Measurements from ENCODE around the gene MYEOV.

Gene MYEOV

GRCh38 chr11:69295079-69295994, 1.4 kb downstream of the MYEOV start:
- Histone ChIP-seq H3K27ac (ENCODE audit: low read depth, low read length) (no peak overlapping the region), H3K9ac (ENCODE audit: low read length) (no peak overlapping the region), H3K4me1 (ENCODE audit: control insufficient read depth, insufficient read depth, low read length) (peaks cover 5% of the 10 kb centered on the region), H3K27me3 (ENCODE audit: control insufficient read depth, insufficient read depth, low read length) (no peaks in the 10 kb centered on the region), H3K36me3 (ENCODE audit: control insufficient read depth, insufficient read depth, low read length) (no peaks in the 10 kb centered on the region), H3K4me3 (ENCODE audit: low read length) (no peak overlapping the region)

DNA sequence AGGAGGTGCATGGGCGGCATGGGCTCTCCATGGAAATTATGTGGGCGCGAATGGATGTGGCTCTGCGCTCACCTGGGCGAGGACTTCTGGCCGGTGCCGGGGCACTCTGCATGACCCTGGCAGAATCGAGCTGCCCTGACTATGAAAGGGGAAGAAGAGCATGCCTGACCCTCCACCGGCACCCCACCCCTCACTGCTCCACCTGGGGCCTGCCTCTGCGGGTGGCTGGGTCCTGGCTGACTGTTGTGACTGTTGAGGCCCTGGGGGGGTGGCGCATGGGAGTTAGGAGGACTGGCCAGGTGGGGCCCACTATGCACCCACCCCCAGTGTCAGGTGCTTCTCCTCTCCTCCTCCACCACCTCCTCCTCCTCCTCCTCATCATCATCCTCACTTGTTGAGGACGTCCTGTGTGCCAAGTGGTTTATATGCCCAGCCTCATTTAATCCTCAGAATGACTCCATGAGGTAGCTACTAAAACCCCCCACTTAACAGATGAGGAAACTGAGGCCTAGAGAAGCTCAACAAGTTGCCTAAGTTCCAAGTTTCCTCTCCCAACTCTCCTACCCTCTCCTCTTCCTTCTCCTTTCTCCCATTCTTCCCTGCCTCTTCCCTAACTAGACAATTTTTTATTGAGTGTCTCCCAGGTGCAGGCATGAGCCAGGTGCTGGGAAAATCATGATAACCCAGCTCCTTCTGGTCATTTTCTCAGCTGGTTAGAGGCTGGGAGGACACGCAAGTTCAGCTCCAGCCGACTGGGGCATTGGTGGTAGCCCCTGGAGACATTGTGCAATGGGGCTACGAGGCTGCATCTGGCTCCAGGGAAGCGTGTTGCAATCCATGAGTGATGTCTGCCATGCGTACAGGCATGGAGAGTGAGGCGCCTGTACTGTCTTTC, 2.3 kb downstream of the MYEOV start:
- Histone ChIP-seq H3K36me3 (ENCODE audit: control insufficient read depth, insufficient read depth, low read length) (no peaks in the 10 kb centered on the region), H3K4me3 (ENCODE audit: low read length) (peak overlapping the region; percentile 18), H3K9ac (ENCODE audit: low read length) (no peak overlapping the region), H3K27me3 (ENCODE audit: control insufficient read depth, insufficient read depth, low read length) (no peaks in the 10 kb centered on the region), H3K4me1 (ENCODE audit: control insufficient read depth, insufficient read depth, low read length) (peaks cover 5% of the 10 kb centered on the region), H3K27ac (ENCODE audit: low read depth, low read length) (no peak overlapping the region)

- peak overlapping the region; percentile 32 for H3K27ac ChIP-seq (ENCODE audit: low read depth, low read length)
- H3K4me3 ChIP-seq (ENCODE audit: low read length): peak overlapping the region; percentile 57
- H3K36me3 ChIP-seq (ENCODE audit: control insufficient read depth, insufficient read depth, low read length): no peaks in the 10 kb centered on the region
- H3K9ac ChIP-seq (ENCODE audit: low read length): peak overlapping the region; percentile 1
- peaks cover 5% of the 10 kb centered on the region for H3K4me1 ChIP-seq (ENCODE audit: control insufficient read depth, insufficient read depth, low read length)
- H3K27me3 ChIP-seq (ENCODE audit: control insufficient read depth, insufficient read depth, low read length): no peaks in the 10 kb centered on the region
Observed at GRCh38 chr11:69296890-69297786, 3.2 kb downstream of the MYEOV start.

DNA sequence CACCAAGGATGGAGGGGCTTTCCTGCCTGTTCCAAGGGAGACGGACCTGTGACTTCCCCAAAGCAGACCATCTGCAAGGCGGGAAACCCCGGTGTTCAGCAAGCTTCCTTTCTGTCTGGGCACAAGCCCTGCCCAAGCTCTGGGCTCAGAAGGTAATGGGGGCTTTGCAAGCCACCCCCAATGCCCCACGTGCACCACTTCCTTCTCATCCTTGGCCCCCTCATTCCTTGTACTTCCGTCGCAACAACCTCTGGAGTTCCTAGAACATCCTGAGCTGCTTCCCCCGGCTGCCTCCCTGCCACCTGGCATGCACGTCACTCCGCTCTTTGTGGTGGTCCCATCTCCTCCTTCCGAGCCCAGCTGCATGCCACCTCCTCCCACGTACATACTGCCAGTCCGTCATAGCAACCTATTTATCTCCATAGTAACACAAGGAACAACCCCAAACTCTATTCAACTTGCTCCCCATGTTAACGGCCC, 3.9 kb downstream of the MYEOV start:
- peak overlapping the region; percentile 32 for H3K27ac ChIP-seq (ENCODE audit: low read depth, low read length)
- H3K4me1 ChIP-seq (ENCODE audit: control insufficient read depth, insufficient read depth, low read length): peaks cover 5% of the 10 kb centered on the region
- H3K36me3 ChIP-seq (ENCODE audit: control insufficient read depth, insufficient read depth, low read length): no peaks in the 10 kb centered on the region
- peak overlapping the region; percentile 57 for H3K4me3 ChIP-seq (ENCODE audit: low read length)
- no peaks in the 10 kb centered on the region for H3K27me3 ChIP-seq (ENCODE audit: control insufficient read depth, insufficient read depth, low read length)
- H3K9ac ChIP-seq (ENCODE audit: low read length): peak overlapping the region; percentile 1

DNA sequence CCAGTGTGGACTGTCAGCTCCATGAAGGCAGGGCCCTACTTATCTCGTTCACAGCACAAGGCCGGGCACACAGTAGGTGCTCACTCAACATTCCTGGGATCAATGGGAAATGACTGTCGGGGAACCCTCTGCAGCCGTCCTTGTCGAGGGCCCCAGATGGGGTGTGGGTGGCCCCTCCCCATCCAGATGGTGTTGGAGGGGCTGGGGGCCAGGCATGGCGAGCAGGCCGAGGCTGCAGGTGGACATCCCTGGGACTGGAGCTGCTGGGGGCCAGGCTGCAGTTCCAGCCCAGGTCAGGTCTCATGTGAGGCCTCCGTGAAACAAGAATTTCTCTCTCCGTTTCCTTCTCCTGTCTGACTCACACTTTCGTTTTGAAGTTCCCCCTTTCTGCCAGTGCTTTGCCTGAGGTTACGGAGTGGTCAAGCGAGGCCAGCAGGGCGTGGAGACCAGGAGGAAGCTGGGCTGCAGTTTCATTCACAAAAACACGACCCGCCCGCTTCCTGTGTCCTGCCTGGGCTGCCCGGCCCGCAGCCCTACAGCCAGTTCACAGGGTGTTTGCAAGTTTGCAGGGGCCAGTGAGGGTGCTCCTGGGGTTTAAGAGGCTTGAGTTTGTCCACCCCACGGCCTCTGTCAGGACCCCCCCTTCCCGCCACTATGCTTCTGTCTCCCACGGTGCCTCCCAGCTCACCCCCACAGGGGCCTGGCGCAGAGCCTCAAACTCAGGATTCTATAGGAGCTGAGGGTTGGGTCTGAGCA, 4.5 kb downstream of the MYEOV start:
- Histone ChIP-seq H3K27me3 (ENCODE audit: control insufficient read depth, insufficient read depth, low read length) (no peaks in the 10 kb centered on the region), H3K4me1 (ENCODE audit: control insufficient read depth, insufficient read depth, low read length) (peaks cover 5% of the 10 kb centered on the region), H3K9ac (ENCODE audit: low read length) (peak overlapping the region; percentile 1), H3K36me3 (ENCODE audit: control insufficient read depth, insufficient read depth, low read length) (no peaks in the 10 kb centered on the region), H3K4me3 (ENCODE audit: low read length) (peak overlapping the region; percentile 57), H3K27ac (ENCODE audit: low read depth, low read length) (no peak overlapping the region)

GRCh38 chr11:69299023-69299461, 5.1 kb downstream of the MYEOV start:
- Histone ChIP-seq H3K27ac (ENCODE audit: low read depth, low read length) (no peak overlapping the region), H3K36me3 (ENCODE audit: control insufficient read depth, insufficient read depth, low read length) (no peaks in the 10 kb centered on the region), H3K4me3 (ENCODE audit: low read length) (no peak overlapping the region), H3K9ac (ENCODE audit: low read length) (no peak overlapping the region), H3K4me1 (ENCODE audit: control insufficient read depth, insufficient read depth, low read length) (peaks cover 5% of the 10 kb centered on the region), H3K27me3 (ENCODE audit: control insufficient read depth, insufficient read depth, low read length) (no peaks in the 10 kb centered on the region)

DNA sequence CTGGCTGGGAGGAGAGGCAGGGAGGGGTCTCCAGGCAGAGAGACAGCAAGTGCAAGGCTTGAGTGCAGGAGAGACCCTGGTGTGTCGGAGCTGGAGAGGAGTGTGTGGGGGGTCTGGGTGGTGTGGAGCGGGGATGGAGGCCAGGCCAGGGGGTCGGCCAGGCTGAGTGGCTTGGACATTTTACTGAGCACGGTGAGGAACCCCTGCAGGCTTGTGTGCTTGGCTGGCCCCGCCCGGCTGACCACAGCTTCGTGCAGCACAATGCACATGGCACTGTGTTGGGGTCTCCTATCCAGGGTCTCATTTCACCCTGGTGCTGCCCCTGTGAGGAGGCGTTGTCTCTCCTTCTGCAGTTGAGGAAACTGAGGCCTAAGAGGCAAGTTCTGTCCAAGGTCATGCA, 5.6 kb downstream of the MYEOV start:
- no peak overlapping the region for H3K4me3 ChIP-seq (ENCODE audit: low read length)
- no peaks in the 10 kb centered on the region for H3K36me3 ChIP-seq (ENCODE audit: control insufficient read depth, insufficient read depth, low read length)
- H3K27ac ChIP-seq (ENCODE audit: low read depth, low read length): no peak overlapping the region
- no peaks in the 10 kb centered on the region for H3K27me3 ChIP-seq (ENCODE audit: control insufficient read depth, insufficient read depth, low read length)
- H3K4me1 ChIP-seq (ENCODE audit: control insufficient read depth, insufficient read depth, low read length): peaks cover 5% of the 10 kb centered on the region
- no peak overlapping the region for H3K9ac ChIP-seq (ENCODE audit: low read length)

GRCh38 chr11:69300120-69301060, 6.4 kb downstream of the MYEOV start:
- H3K27me3 ChIP-seq (ENCODE audit: control insufficient read depth, insufficient read depth, low read length): no peaks in the 10 kb centered on the region
- H3K4me3 ChIP-seq (ENCODE audit: low read length): no peak overlapping the region
- H3K4me1 ChIP-seq (ENCODE audit: control insufficient read depth, insufficient read depth, low read length): peaks cover 5% of the 10 kb centered on the region
- H3K36me3 ChIP-seq (ENCODE audit: control insufficient read depth, insufficient read depth, low read length): no peaks in the 10 kb centered on the region
- H3K27ac ChIP-seq (ENCODE audit: low read depth, low read length): no peak overlapping the region
- H3K9ac ChIP-seq (ENCODE audit: low read length): no peak overlapping the region

- Histone ChIP-seq H3K4me1 (ENCODE audit: control insufficient read depth, insufficient read depth, low read length) (peaks cover 5% of the 10 kb centered on the region), H3K27me3 (ENCODE audit: control insufficient read depth, insufficient read depth, low read length) (no peaks in the 10 kb centered on the region), H3K36me3 (ENCODE audit: control insufficient read depth, insufficient read depth, low read length) (no peaks in the 10 kb centered on the region), H3K27ac (ENCODE audit: low read depth, low read length) (no peak overlapping the region), H3K9ac (ENCODE audit: low read length) (no peak overlapping the region), H3K4me3 (ENCODE audit: low read length) (no peak overlapping the region)
Observed at GRCh38 chr11:69301081-69301454, 7.1 kb downstream of the MYEOV start.

DNA sequence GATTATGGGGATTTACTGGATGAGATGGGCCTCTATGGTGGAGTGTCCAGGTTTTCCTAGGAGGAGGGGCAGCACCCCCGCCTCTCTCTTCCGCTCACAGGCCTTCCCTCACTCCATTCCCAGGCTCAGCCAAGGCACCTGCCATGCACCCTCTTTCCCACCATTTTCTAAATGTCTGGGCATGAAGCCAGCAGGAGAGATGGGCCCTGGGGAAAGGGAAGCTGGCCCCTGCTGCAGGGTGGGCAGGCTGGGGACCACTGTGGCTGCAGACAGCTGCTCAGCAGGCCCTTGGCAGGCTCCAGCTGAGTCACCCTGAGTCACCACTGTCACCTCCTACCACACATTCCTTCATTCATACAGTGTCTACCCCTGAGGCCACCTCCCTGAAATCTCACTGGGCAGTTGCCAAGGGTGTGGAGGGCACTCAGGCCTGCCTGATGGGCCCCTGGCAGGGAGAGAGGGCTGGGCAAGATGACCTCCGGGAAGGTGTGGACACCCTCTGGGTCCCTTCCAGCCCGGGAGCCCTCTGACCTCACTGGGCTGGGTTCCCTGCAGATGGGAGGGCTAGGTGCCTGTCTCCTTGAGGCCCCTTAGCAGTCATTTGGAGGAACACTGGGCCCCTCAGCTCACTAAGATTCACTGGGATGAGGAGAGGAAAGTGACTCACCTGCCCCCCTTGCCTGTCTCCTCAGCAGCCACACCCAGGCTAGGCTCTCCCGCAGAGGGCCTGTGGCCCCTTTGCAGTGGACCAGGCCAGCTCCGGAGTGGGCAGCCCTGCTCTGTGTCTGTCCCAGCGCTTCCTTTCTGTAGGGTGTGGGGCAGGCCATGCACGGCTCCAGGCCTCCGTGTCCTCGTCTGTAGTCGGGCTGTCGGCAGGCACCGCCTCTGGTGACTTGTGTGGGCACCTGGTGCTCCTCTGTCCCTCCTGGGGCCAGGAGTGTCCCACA, 7.8 kb downstream of the MYEOV start:
- Histone ChIP-seq H3K27me3 (ENCODE audit: control insufficient read depth, insufficient read depth, low read length) (no peaks in the 10 kb centered on the region), H3K4me1 (ENCODE audit: control insufficient read depth, insufficient read depth, low read length) (peaks cover 5% of the 10 kb centered on the region), H3K27ac (ENCODE audit: low read depth, low read length) (no peak overlapping the region), H3K9ac (ENCODE audit: low read length) (no peak overlapping the region), H3K4me3 (ENCODE audit: low read length) (no peak overlapping the region), H3K36me3 (ENCODE audit: control insufficient read depth, insufficient read depth, low read length) (no peaks in the 10 kb centered on the region)

Data from rectal smooth muscle tissue (tissue), 1 donor.